GM12801 (cell line): ENCODE results near the gene KCNMB1.

Experiments
- TF ChIP-seq, protein P1 (sequence below): IDR thresholded peaks from one replicate; pipeline ENCODE4 v1.5.1; 2011; ENCODE audit warnings: control low read depth; ENCODE audit not compliant: insufficient read length; ENCODE audit errors: extremely low read depth

The KCNMB1 gene

GRCh38 chr5:170333161-170333910 is 55.8 kb downstream of the KCNMB1 start:
- TF ChIP-seq, protein P1, sequence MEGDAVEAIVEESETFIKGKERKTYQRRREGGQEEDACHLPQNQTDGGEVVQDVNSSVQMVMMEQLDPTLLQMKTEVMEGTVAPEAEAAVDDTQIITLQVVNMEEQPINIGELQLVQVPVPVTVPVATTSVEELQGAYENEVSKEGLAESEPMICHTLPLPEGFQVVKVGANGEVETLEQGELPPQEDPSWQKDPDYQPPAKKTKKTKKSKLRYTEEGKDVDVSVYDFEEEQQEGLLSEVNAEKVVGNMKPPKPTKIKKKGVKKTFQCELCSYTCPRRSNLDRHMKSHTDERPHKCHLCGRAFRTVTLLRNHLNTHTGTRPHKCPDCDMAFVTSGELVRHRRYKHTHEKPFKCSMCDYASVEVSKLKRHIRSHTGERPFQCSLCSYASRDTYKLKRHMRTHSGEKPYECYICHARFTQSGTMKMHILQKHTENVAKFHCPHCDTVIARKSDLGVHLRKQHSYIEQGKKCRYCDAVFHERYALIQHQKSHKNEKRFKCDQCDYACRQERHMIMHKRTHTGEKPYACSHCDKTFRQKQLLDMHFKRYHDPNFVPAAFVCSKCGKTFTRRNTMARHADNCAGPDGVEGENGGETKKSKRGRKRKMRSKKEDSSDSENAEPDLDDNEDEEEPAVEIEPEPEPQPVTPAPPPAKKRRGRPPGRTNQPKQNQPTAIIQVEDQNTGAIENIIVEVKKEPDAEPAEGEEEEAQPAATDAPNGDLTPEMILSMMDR = no peak

DNA sequence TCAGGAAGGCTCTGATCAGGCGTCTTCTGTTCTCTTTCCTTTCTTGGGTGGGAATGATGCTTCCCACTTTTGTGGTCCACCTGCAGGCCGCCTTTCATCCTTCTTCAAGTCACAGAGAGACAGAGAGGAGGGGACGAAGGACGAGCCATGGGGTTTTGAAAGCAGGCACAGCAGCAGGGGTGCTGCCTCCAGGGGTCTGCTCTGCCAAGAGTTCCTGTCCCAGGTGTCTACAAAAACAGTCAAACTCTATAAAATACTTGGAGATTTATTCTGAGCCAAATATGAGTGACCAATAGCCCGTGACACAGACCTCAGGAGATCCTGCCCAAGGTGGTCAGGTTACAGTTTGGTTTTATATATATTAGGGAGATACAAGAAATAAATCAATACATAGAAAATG is 57.1 kb downstream of the KCNMB1 start:
- TF ChIP-seq, protein P1 = no peak

GRCh38 chr5:170330568-170331054 is 58.6 kb downstream of the KCNMB1 start:
- TF ChIP-seq, protein P1 = no peak

DNA sequence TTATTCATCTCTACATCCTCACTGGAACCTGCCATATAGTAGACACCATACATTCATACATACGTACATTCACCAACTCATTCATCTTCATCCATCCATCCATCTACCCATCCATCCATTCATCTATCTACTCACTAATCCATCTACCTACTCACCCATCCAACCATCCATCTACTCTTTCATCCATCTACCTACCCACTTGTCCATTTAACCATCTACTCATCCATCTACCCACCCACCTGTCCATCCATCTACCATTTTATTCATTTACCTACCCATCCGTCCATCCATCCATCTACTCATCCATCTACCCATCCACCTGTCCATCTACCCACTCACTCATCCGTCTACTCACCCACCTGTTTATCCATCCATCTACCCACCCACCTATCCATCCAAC is 59.6 kb downstream of the KCNMB1 start:
- TF ChIP-seq, protein P1 = no peak

- TF ChIP-seq, protein P1 = no peak
These were observed 61.3 kb downstream of the KCNMB1 start for GRCh38 chr5:170327829-170328228.

- TF ChIP-seq, protein P1 = no peak
These were observed 62.0 kb downstream of the KCNMB1 start for GRCh38 chr5:170327168-170327567.
